CD4-positive, alpha-beta T cell (primary cell): Measurements from ENCODE around the gene SACM1L. TPM values are rescaled to one million over a fixed set of nuclear protein-coding genes. Genes with fewer than 3 reads are reported as not detected.
A peak's percentile ranks its signal among the peaks of the same experiment; 100 is the strongest.

Experiments
- ATAC-seq: fragments of 200-7000 bp; cut with Tn5 transposase; one replicate; pipeline ENCODE4 v1.10.0; 2022; ENCODE audit warnings: mild to moderate bottlenecking; ENCODE audit not compliant: poor library complexity
- CTCF ChIA-PET: fragments of 350-600 bp; sonication (Branson Sonifier 250); formaldehyde crosslinking; loops from one replicate; lab custom pipeline; 2021; ENCODE audit warnings: antibody characterized with exemption, inconsistent platforms; lab: Charles Lee
- POLR2A ChIA-PET: fragments of 350-600 bp; sonication (Branson Sonifier 250); formaldehyde crosslinking; loops from one replicate; lab custom pipeline; 2021; ENCODE audit warnings: antibody characterized with exemption, inconsistent platforms; lab: Charles Lee
- DNase-seq, 14 experiments: peaks; one replicate each; pipeline ENCODE4 v3.0.0-alpha.2; 2013 to 2020; ENCODE audit warnings: mixed read lengths in 2 of 14
- H3K27ac ChIP-seq, 2 donors: one replicate each; pipeline versions ENCODE4 v1.5.1 to v1.7.0; 2013; ENCODE audit warnings: low read length in 2 of 2, low read depth in 1 of 2, mild to moderate bottlenecking in 1 of 2
- H3K27me3 ChIP-seq, 2 experiments: 1 replicate in 1 of 2; 2 replicates in 1 of 2; pipeline versions ENCODE4 v1.6.1 to v1.7.0; 2013; ENCODE audit warnings: low read length in 2 of 2, control low read depth in 1 of 2, mild to moderate bottlenecking in 1 of 2, moderate library complexity in 1 of 2; ENCODE audit not compliant: insufficient read depth in 2 of 2, control insufficient read depth in 1 of 2
- H3K36me3 ChIP-seq: one replicate; pipeline ENCODE4 v1.6.1; 2013; ENCODE audit warnings: low read length, control low read depth; ENCODE audit not compliant: insufficient read depth
- H3K4me1 ChIP-seq: one replicate; pipeline ENCODE4 v1.6.1; 2013; ENCODE audit warnings: low read length, control low read depth; ENCODE audit not compliant: insufficient read depth
- H3K4me3 ChIP-seq: one replicate; pipeline ENCODE4 v1.5.1; 2013; ENCODE audit warnings: mild to moderate bottlenecking, low read length, moderate library complexity
- H3K9me3 ChIP-seq, 2 experiments: 1 replicate in 1 of 2; 2 replicates in 1 of 2; pipeline versions ENCODE4 v1.6.1 to v1.7.0; 2013; ENCODE audit warnings: low read length in 2 of 2, mild to moderate bottlenecking in 2 of 2, control low read depth in 1 of 2, moderate library complexity in 1 of 2; ENCODE audit not compliant: control insufficient read depth in 1 of 2, insufficient read depth in 1 of 2
- H3K27ac Mint-ChIP-seq: one replicate; pipeline ENCODE4 v1.8.0; 2020; ENCODE audit warnings: mixed read lengths
- H3K27me3 Mint-ChIP-seq: one replicate; pipeline ENCODE4 v1.8.0; 2021; ENCODE audit warnings: mixed read lengths
- H3K36me3 Mint-ChIP-seq: one replicate; pipeline ENCODE4 v1.8.0; 2021; ENCODE audit warnings: low read depth, mixed read lengths
- H3K4me1 Mint-ChIP-seq: one replicate; pipeline ENCODE4 v1.8.0; 2021; ENCODE audit warnings: low read depth, mixed read lengths
- H3K4me3 Mint-ChIP-seq: one replicate; pipeline ENCODE4 v1.8.0; 2020; ENCODE audit warnings: mild to moderate bottlenecking, mixed read lengths
- H3K9me3 Mint-ChIP-seq: one replicate; pipeline ENCODE4 v1.8.0; 2020; ENCODE audit warnings: mixed read lengths
- CTCF ChIP-seq: fragments of 200-600 bp; IDR thresholded peaks from one replicate; pipeline ENCODE4 v1.8.0; 2022; ENCODE audit warnings: antibody characterized with exemption, mild to moderate bottlenecking
- intact Hi-C, 2 experiments: fragments of 100-400 bp; cut with DNase I in 1 of 2; cut with micrococcal nuclease in 1 of 2; formaldehyde crosslinking; loops; one replicate each; pipeline versions ENCODE4 v1.15.1 to v1.9.0; 2023 to 2025; cut with DNase I, micrococcal nuclease
- total RNA-seq, 174 experiments: library from RNA in 2 of 174; stranded (reverse) in 2 of 174; gene quantifications; one replicate each; pipeline ENCODE4 v1.2.3 and lab custom pipeline; 2021 to 2026

Gene SACM1L
- total RNA-seq, 2 experiments from 2014 or later, result 41.9 to 44.3 TPM

- Histone ChIP-seq H3K9me3 (no peaks in the 10 kb centered on the region), H3K27me3 (no peaks in the 10 kb centered on the region), H3K4me1 (no peaks in the 10 kb centered on the region), H3K27ac (no peak overlapping the region), H3K36me3 (peaks cover 89% of the 10 kb centered on the region), H3K4me3 (no peak overlapping the region)
- Mint-ChIP-seq H3K27ac (no peak overlapping the region), H3K4me3 (no peak overlapping the region), H3K4me1 (peaks cover 4% of the 10 kb centered on the region), H3K9me3 (no peaks in the 10 kb centered on the region), H3K36me3 (peaks cover 84% of the 10 kb centered on the region), H3K27me3 (no peaks in the 10 kb centered on the region)
- DNase-seq (no peak), ATAC-seq (no peak)
- CTCF ChIA-PET, result no interaction called here
- TF ChIP-seq CTCF, result no peak
- intact Hi-C loops, result no loop called here
- POLR2A ChIA-PET, result interaction anchor here (1.2 kb wide), 1 partner anchor 18 kb away, joined by 3 read pairs; no protein-coding TSS in a partner anchor
Measured at GRCh38 chr3:45711931-45712330, 22.7 kb downstream of the SACM1L start.

GRCh38 chr3:45712434-45713110 is 23.4 kb downstream of the SACM1L start:
- ATAC-seq (no peak), DNase-seq (no peak)
- Mint-ChIP-seq H3K9me3 (no peaks in the 10 kb centered on the region), H3K36me3 (peaks cover 84% of the 10 kb centered on the region), H3K4me1 (peaks cover 8% of the 10 kb centered on the region), H3K27me3 (no peaks in the 10 kb centered on the region), H3K27ac (peak overlapping the region; percentile 27), H3K4me3 (no peak overlapping the region)
- no peaks in the 10 kb centered on the region for H3K27me3 ChIP-seq
- no peaks in the 10 kb centered on the region for H3K9me3 ChIP-seq
- no peak overlapping the region for H3K4me3 ChIP-seq
- POLR2A ChIA-PET, result no interaction called here
- H3K36me3 ChIP-seq, result peaks cover 89% of the 10 kb centered on the region
- TF ChIP-seq CTCF, result no peak
- H3K4me1 ChIP-seq, result no peaks in the 10 kb centered on the region
- intact Hi-C loops, result no loop called here
- CTCF ChIA-PET, result interaction anchor here (0.6 to 1.2 kb wide), 3 partner anchors 8 to 355 kb away, joined by 3 to 4 read pairs (median 4); no protein-coding TSS in a partner anchor
- H3K27ac ChIP-seq, result no peak overlapping the region

GRCh38 chr3:45715945-45716344 is 26.7 kb downstream of the SACM1L start:
- H3K9me3 ChIP-seq, result no peaks in the 10 kb centered on the region
- Mint-ChIP-seq H3K4me1 (peaks cover 18% of the 10 kb centered on the region), H3K36me3 (peaks cover 92% of the 10 kb centered on the region), H3K27me3 (no peaks in the 10 kb centered on the region), H3K27ac (no peak overlapping the region), H3K4me3 (no peak overlapping the region), H3K9me3 (no peaks in the 10 kb centered on the region)
- no peaks in the 10 kb centered on the region for H3K27me3 ChIP-seq
- POLR2A ChIA-PET, result no interaction called here
- H3K4me3 ChIP-seq, result no peak overlapping the region
- peaks cover 68% of the 10 kb centered on the region for H3K36me3 ChIP-seq
- CTCF ChIA-PET, result no interaction called here
- ATAC-seq (no peak), DNase-seq (no peak)
- no peak for TF ChIP-seq CTCF
- no peak overlapping the region for H3K27ac ChIP-seq
- intact Hi-C loops, result no loop called here
- no peaks in the 10 kb centered on the region for H3K4me1 ChIP-seq
